ENCODE results near the gene ELOVL5.

GRCh38 chr6:53331678-53332077 is 17.1 kb downstream of the ELOVL5 start:
- no peak for TF ChIP-seq CTCF (IDR thresholded peaks at IDR 0.05; ENCODE audit: low read length)
- no peak for TF ChIP-seq EZH2phosphoT487 (IDR thresholded peaks at IDR 0.05; ENCODE audit: low read length)
- no peak for TF ChIP-seq EZH2 (optimal IDR thresholded peaks at IDR 0.05; ENCODE audit: low read depth, low read length)

All from MM.1S (cell line).